ENCODE results near the gene TOB2.

The TOB2 gene

GRCh38 chr22:41429951-41430332 lies 16.7 kb downstream of the TOB2 start:
- in situ Hi-C loops (cut with MboI; ENCODE audit: low sequenced_read_pairs), result no loop called here

- in situ Hi-C loops (cut with MboI; ENCODE audit: low sequenced_read_pairs), result no loop called here
These were observed 17.2 kb downstream of the TOB2 start for GRCh38 chr22:41429232-41429950.

GRCh38 chr22:41425660-41426365 lies 20.8 kb downstream of the TOB2 start:
- in situ Hi-C loops (cut with MboI; ENCODE audit: low sequenced_read_pairs), result no loop called here

- in situ Hi-C loops (cut with MboI; ENCODE audit: low sequenced_read_pairs), result no loop called here
These were observed 27.9 kb downstream of the TOB2 start for GRCh38 chr22:41418717-41419116.

GRCh38 chr22:41417622-41418390 lies 28.8 kb downstream of the TOB2 start:
- in situ Hi-C loops (cut with MboI; ENCODE audit: low sequenced_read_pairs), result no loop called here

GRCh38 chr22:41415554-41415953 lies 31.0 kb downstream of the TOB2 start:
- in situ Hi-C loops (cut with MboI; ENCODE audit: low sequenced_read_pairs), result no loop called here

- in situ Hi-C loops (cut with MboI; ENCODE audit: low sequenced_read_pairs), result no loop called here
These were observed 35.4 kb downstream of the TOB2 start for GRCh38 chr22:41411021-41411851.

GRCh38 chr22:41410311-41410751 lies 36.3 kb downstream of the TOB2 start:
- in situ Hi-C loops (cut with MboI; ENCODE audit: low sequenced_read_pairs), result no loop called here

GRCh38 chr22:41408665-41409064 lies 37.9 kb downstream of the TOB2 start:
- in situ Hi-C loops (cut with MboI; ENCODE audit: low sequenced_read_pairs), result no loop called here

GRCh38 chr22:41407433-41407832 lies 39.2 kb downstream of the TOB2 start:
- in situ Hi-C loops (cut with MboI; ENCODE audit: low sequenced_read_pairs), result no loop called here

GRCh38 chr22:41406410-41406809 lies 40.2 kb downstream of the TOB2 start:
- in situ Hi-C loops (cut with MboI; ENCODE audit: low sequenced_read_pairs), result no loop called here

GRCh38 chr22:41405588-41405987 lies 41.0 kb downstream of the TOB2 start:
- in situ Hi-C loops (cut with MboI; ENCODE audit: low sequenced_read_pairs), result no loop called here

- in situ Hi-C loops (cut with MboI; ENCODE audit: low sequenced_read_pairs), result loop anchor here (5.0 kb wide), 1 partner anchor 114 kb away; no protein-coding TSS in a partner anchor
These were observed 42.9 kb downstream of the TOB2 start for GRCh38 chr22:41403532-41404318.

- in situ Hi-C loops (cut with MboI; ENCODE audit: low sequenced_read_pairs), result loop anchor here (5.0 kb wide), 1 partner anchor 114 kb away; no protein-coding TSS in a partner anchor
These were observed 43.8 kb downstream of the TOB2 start for GRCh38 chr22:41402851-41403250.

- in situ Hi-C loops (cut with MboI; ENCODE audit: low sequenced_read_pairs), result loop anchor here (5.0 kb wide), 1 partner anchor 115 kb away; no protein-coding TSS in a partner anchor
These were observed 44.6 kb downstream of the TOB2 start for GRCh38 chr22:41401781-41402648.

GRCh38 chr22:41398921-41399320 lies 47.7 kb downstream of the TOB2 start:
- in situ Hi-C loops (cut with MboI; ENCODE audit: low sequenced_read_pairs), result no loop called here

GRCh38 chr22:41397143-41397811 lies 49.3 kb downstream of the TOB2 start:
- in situ Hi-C loops (cut with MboI; ENCODE audit: low sequenced_read_pairs), result no loop called here

- in situ Hi-C loops (cut with MboI; ENCODE audit: low sequenced_read_pairs), result no loop called here
These were observed 50.9 kb downstream of the TOB2 start for GRCh38 chr22:41395531-41396240.

Data from HL-60/S4 treated with retinoic acid at 250 ng/mL for 4 days and 3 days (cell line).